Lung (tissue), 12 donors: ENCODE results near the gene RNASE8. TPM values are rescaled to one million over a fixed set of nuclear protein-coding genes. Genes with fewer than 3 reads are reported as not detected.

ENCODE experiments used
- ATAC-seq: fragments of 200-7000 bp; cut with Tn5 transposase; one replicate; pipeline ENCODE4 v1.9.1; 2020; ENCODE audit warnings: moderate number of reproducible peaks; ENCODE audit not compliant: insufficient read depth, low FRiP score
- DNase-seq, 3 donors: peaks; one replicate each; pipeline ENCODE4 v3.0.0-alpha.2; 2013 to 2017
- H3K27ac ChIP-seq, 2 donors: one replicate each; pipeline ENCODE4 v1.5.1; 2013; ENCODE audit warnings: mild to moderate bottlenecking in 2 of 2, moderate library complexity in 2 of 2, control low read depth in 1 of 2, inconsistent platforms in 1 of 2, low read depth in 1 of 2, low read length in 1 of 2
- H3K27me3 ChIP-seq, 3 donors: one replicate each; pipeline ENCODE4 v1.5.1; 2013; ENCODE audit warnings: low read length in 2 of 3; ENCODE audit not compliant: control insufficient read depth in 3 of 3, insufficient read depth in 3 of 3
- H3K36me3 ChIP-seq, 4 donors: one replicate each; pipeline ENCODE4 v1.5.1; 2013; ENCODE audit warnings: low read length in 4 of 4, mild to moderate bottlenecking in 1 of 4, moderate library complexity in 1 of 4; ENCODE audit not compliant: control insufficient read depth in 4 of 4, insufficient read depth in 4 of 4
- H3K4me1 ChIP-seq, 5 donors: one replicate each; pipeline ENCODE4 v1.5.1; 2013; ENCODE audit warnings: low read length in 5 of 5, mild to moderate bottlenecking in 2 of 5, moderate library complexity in 1 of 5; ENCODE audit not compliant: control insufficient read depth in 5 of 5, insufficient read depth in 5 of 5
- H3K4me3 ChIP-seq: one replicate; pipeline ENCODE4 v1.5.1; 2013; ENCODE audit warnings: mild to moderate bottlenecking, control low read depth, moderate library complexity
- H3K9ac ChIP-seq, 2 donors: one replicate each; pipeline ENCODE4 v1.5.1; 2013; ENCODE audit warnings: low read length in 2 of 2, control low read depth in 1 of 2; ENCODE audit not compliant: insufficient read depth in 1 of 2
- H3K9me3 ChIP-seq, 4 donors: one replicate each; pipeline ENCODE4 v1.5.1; 2013; ENCODE audit warnings: low read length in 3 of 4, mild to moderate bottlenecking in 1 of 4, moderate library complexity in 1 of 4; ENCODE audit not compliant: control insufficient read depth in 4 of 4, insufficient read depth in 3 of 4
- CTCF ChIP-seq: IDR thresholded peaks from 2 replicates; pipeline ENCODE4 v1.5.1; 2012; ENCODE audit warnings: mild to moderate bottlenecking; ENCODE audit errors: control extremely low read depth, extremely low read depth
- whole genome bisulfite sequencing, 2 donors: extraction: QIAGEN DNeasy Blood & Tissue Kit; methylation state at CpG; one replicate each; pipeline ENCODE4 v1.1.7; 2013; 5-methylcytosine and 5-hydroxymethylcytosine counted together
- polyA plus RNA-seq, 2 donors: library from polyadenylated mRNA; stranded (reverse); fragments of 200-250 nt; gene quantifications; one replicate each; pipeline ENCODE4 v1.2.1, GENCODE V29; 2013
- total RNA-seq, 2 donors: library from RNA; depleted of rRNA in 1 of 2; stranded (reverse); fragments of >200 nt in 1 of 2; gene quantifications; one replicate each; pipeline ENCODE4 v1.2.1, GENCODE V29; 2014 to 2021
- donor health status: control.
- donor health status: control.
- donor health status: Bipolar disorder and iron deficiency.
- donor health status: healthy.
- donor health status: DM: yes; HTN: yes; CAD: no.

The RNASE8 gene
- total and polyA plus RNA-seq, 4 donors = not detected

GRCh38 chr14:21018286-21018685 is 39.3 kb upstream of the RNASE8 start:
- H3K4me1 ChIP-seq = peaks cover 0 to 7% (median 5%) of the 10 kb centered on the region in 5 donors
- no peaks in the 10 kb centered on the region for H3K27me3 ChIP-seq
- no peak overlapping the region for H3K4me3 ChIP-seq
- no peak for TF ChIP-seq CTCF
- H3K36me3 ChIP-seq = peaks cover 5 to 24% (median 16%) of the 10 kb centered on the region in 4 donors
- DNase-seq (no peak), ATAC-seq (no peak)
- WGBS, 2 donors = 90 to 93% methylated on average over 7 of the region's 7 CpGs
- H3K27ac ChIP-seq = peak overlapping the region in 1 of 2 donors; percentile 9
- H3K9ac ChIP-seq = no peak overlapping the region
- H3K9me3 ChIP-seq = no peaks in the 10 kb centered on the region

- H3K27me3 ChIP-seq = no peaks in the 10 kb centered on the region
- H3K36me3 ChIP-seq = peaks cover 5 to 24% (median 16%) of the 10 kb centered on the region in 4 donors
- H3K9me3 ChIP-seq = no peaks in the 10 kb centered on the region
- no peak for TF ChIP-seq CTCF
- WGBS, 2 donors = 93 to 98% methylated on average over 3 of the region's 3 CpGs
- ATAC-seq (no peak), DNase-seq (no peak)
- no peak overlapping the region for H3K4me3 ChIP-seq
- peak overlapping the region in 1 of 2 donors; percentile 9 for H3K27ac ChIP-seq
- peaks cover 0 to 10% (median 7%) of the 10 kb centered on the region in 5 donors for H3K4me1 ChIP-seq
- H3K9ac ChIP-seq = no peak overlapping the region
Measured at GRCh38 chr14:21018781-21019180, 38.8 kb upstream of the RNASE8 start.

GRCh38 chr14:21019366-21019765 is 38.3 kb upstream of the RNASE8 start:
- DNase-seq = no peak
- no peak for TF ChIP-seq CTCF
- Histone ChIP-seq H3K27me3 (no peaks in the 10 kb centered on the region), H3K4me1 (peaks cover 0 to 15% (median 10%) of the 10 kb centered on the region in 5 donors), H3K9me3 (no peaks in the 10 kb centered on the region), H3K4me3 (no peak overlapping the region), H3K36me3 (peaks cover 5 to 24% (median 16%) of the 10 kb centered on the region in 4 donors), H3K9ac (no peak overlapping the region), H3K27ac (no peak overlapping the region)
- 23 to 60% methylated on average over 1 of the region's 1 CpG for WGBS, 2 donors
- ATAC-seq = no peak

GRCh38 chr14:21020977-21021545 is 36.6 kb upstream of the RNASE8 start:
- no peaks in the 10 kb centered on the region for H3K9me3 ChIP-seq
- no peak for TF ChIP-seq CTCF
- no peak overlapping the region for H3K27ac ChIP-seq
- no peak overlapping the region for H3K9ac ChIP-seq
- no peak for DNase-seq
- peaks cover 3 to 17% (median 12%) of the 10 kb centered on the region in 5 donors for H3K4me1 ChIP-seq
- 89% methylated on average over 5 of the region's 5 CpGs for WGBS, 2 donors
- peaks cover 5 to 24% (median 16%) of the 10 kb centered on the region in 4 donors for H3K36me3 ChIP-seq
- H3K27me3 ChIP-seq = no peaks in the 10 kb centered on the region
- H3K4me3 ChIP-seq = no peak overlapping the region
- ATAC-seq = no peak
